ENCODE data around the gene LTBP1. TPM values are rescaled to one million over a fixed set of nuclear protein-coding genes. Genes with fewer than 3 reads are reported as not detected.

The LTBP1 gene
- total and polyA plus RNA-seq, 2 of the 13 experiments (the other 11 are each of a cell fraction or from before 2014, with no cell fraction given), result 0.12 to 0.22 TPM

- peak; percentile 67 for DNase-seq (ENCODE audit: low spot score)
- H3K9ac ChIP-seq (ENCODE audit: insufficient read depth, low read depth, low read length), result no peak overlapping the region
- peak; percentile 87 for ATAC-seq
- intact Hi-C loops (cut with micrococcal nuclease; ENCODE audit: unreplicated experiment) (loop anchor here (10.0 kb wide), 1 partner anchor 241 kb away; no protein-coding TSS in a partner anchor), in situ Hi-C loops (cut with HindIII; ENCODE audit: extremely low pct_ligation_motif_present, low pct_unique_long_range_greater_than_20kb) (no loop called here)
- H2AFZ ChIP-seq (ENCODE audit: low read length), result no peak overlapping the region
- POLR2A ChIA-PET, result no interaction called here
- WGBS (ENCODE audit: low lambda C conversion rate), result 4% methylated on average over 14 of the region's 14 CpGs
- H3K9me3 ChIP-seq (ENCODE audit: low read length), result no peaks in the 10 kb centered on the region
- peak overlapping the region; percentile 26; the same call in 1 of the 2 replicates for H3K4me2 ChIP-seq (ENCODE audit: low read depth, low read length)
- CTCF ChIA-PET (ENCODE audit: low intra/inter-chr PET ratio, low total read pairs), result no interaction called here
- BruUV-seq (replicated peaks), result no TSS peak
- no peaks in the 10 kb centered on the region for H3K36me3 ChIP-seq (replicated peaks in 1 of 2; ENCODE audit: control insufficient read depth in 1 of 2, insufficient read depth in 2 of 2, low read length in 2 of 2)
- no peaks in the 10 kb centered on the region for H4K20me1 ChIP-seq (ENCODE audit: insufficient read depth, low read length)
- peaks cover 14% of the 10 kb centered on the region for H3K4me1 ChIP-seq (ENCODE audit: insufficient read depth, low read length)
- H3K27me3 ChIP-seq (ENCODE audit: control insufficient read depth in 1 of 2, insufficient read depth in 2 of 2, low read length in 2 of 2), result peaks cover 0 to 21% of the 10 kb centered on the region in 2 experiments; a peak in 3 of 5 replicates
- H3K79me2 ChIP-seq (ENCODE audit: insufficient read depth, low read length), result no peaks in the 10 kb centered on the region
- peak; percentile 23 for FAIRE-seq
- no peak overlapping the region for H3K4me3 ChIP-seq (replicated peaks in 1 of 3; ENCODE audit: insufficient read depth in 1 of 3, low read depth in 2 of 3, low read length in 3 of 3)
- no peak overlapping the region for H3K27ac ChIP-seq (ENCODE audit: extremely low read length, insufficient read depth, low read length)
- no peak for TF ChIP-seq SMAD3 (CRISPR knock-in tag; IDR thresholded peaks at IDR 0.05)
- TF ChIP-seq XRCC5 (optimal IDR thresholded peaks at IDR 0.05; ENCODE audit: low read length), result peak; percentile 76
Observed at GRCh38 chr2:33134086-33134771, 187.5 kb downstream of the LTBP1 start.

- Histone ChIP-seq H2AFZ (ENCODE audit: low read length) (no peak overlapping the region), H3K4me2 (ENCODE audit: low read depth, low read length) (no peak overlapping the region), H3K4me1 (ENCODE audit: insufficient read depth, low read length) (peaks cover 14% of the 10 kb centered on the region), H3K27me3 (ENCODE audit: control insufficient read depth in 1 of 2, insufficient read depth in 2 of 2, low read length in 2 of 2) (peaks cover 0 to 25% of the 10 kb centered on the region in 2 experiments; a peak in 3 of 5 replicates), H3K4me3 (replicated peaks in 1 of 3; ENCODE audit: insufficient read depth in 1 of 3, low read depth in 2 of 3, low read length in 3 of 3) (no peak overlapping the region), H3K9me3 (ENCODE audit: low read length) (no peaks in the 10 kb centered on the region), H3K9ac (ENCODE audit: insufficient read depth, low read depth, low read length) (no peak overlapping the region), H3K27ac (ENCODE audit: extremely low read length, insufficient read depth, low read length) (no peak overlapping the region), H4K20me1 (ENCODE audit: insufficient read depth, low read length) (no peaks in the 10 kb centered on the region), H3K79me2 (ENCODE audit: insufficient read depth, low read length) (no peaks in the 10 kb centered on the region), H3K36me3 (replicated peaks in 1 of 2; ENCODE audit: control insufficient read depth in 1 of 2, insufficient read depth in 2 of 2, low read length in 2 of 2) (no peaks in the 10 kb centered on the region)
- 21% methylated on average over 13 of the region's 13 CpGs for WGBS (ENCODE audit: low lambda C conversion rate)
- no TSS peak for BruUV-seq (replicated peaks)
- in situ Hi-C loops (cut with HindIII; ENCODE audit: extremely low pct_ligation_motif_present, low pct_unique_long_range_greater_than_20kb), result no loop called here
- POLR2A ChIA-PET, result no interaction called here
- ATAC-seq (peak; percentile 41), FAIRE-seq (no peak), DNase-seq (ENCODE audit: low spot score) (no peak)
- intact Hi-C loops (cut with micrococcal nuclease; ENCODE audit: unreplicated experiment), result loop anchor here (10.0 kb wide), 1 partner anchor 240 kb away; no protein-coding TSS in a partner anchor
- CTCF ChIA-PET (ENCODE audit: low intra/inter-chr PET ratio, low total read pairs), result no interaction called here
- TF ChIP-seq SMAD3 (CRISPR knock-in tag; IDR thresholded peaks at IDR 0.05) (no peak), E2F2 (CRISPR knock-in tag; IDR thresholded peaks at IDR 0.05; ENCODE audit: borderline replicate concordance) (no peak), ZNF576 (CRISPR knock-in tag; IDR thresholded peaks at IDR 0.05) (no peak), KDM5A (IDR thresholded peaks at IDR 0.05; ENCODE audit: borderline replicate concordance, low read length) (no peak), ZBTB46 (CRISPR knock-in tag; IDR thresholded peaks at IDR 0.05; ENCODE audit: borderline replicate concordance) (no peak), PRDM15 (CRISPR knock-in tag; IDR thresholded peaks at IDR 0.05) (no peak), THAP11 (CRISPR knock-in tag; IDR thresholded peaks at IDR 0.05) (no peak)
Observed at GRCh38 chr2:33134791-33135560, 188.2 kb downstream of the LTBP1 start.

Data from HepG2 (cell line).